ENCODE results near the gene RABIF.

Gene RABIF

GRCh38 chr1:202871367-202871766 lies 17.6 kb downstream of the RABIF start:
- DNase-seq, result no peak

- no peak for DNase-seq
Measured at GRCh38 chr1:202862679-202863560, 26.0 kb downstream of the RABIF start.

GRCh38 chr1:202861420-202862132 lies 27.4 kb downstream of the RABIF start:
- DNase-seq, result peak; percentile 5

DNA sequence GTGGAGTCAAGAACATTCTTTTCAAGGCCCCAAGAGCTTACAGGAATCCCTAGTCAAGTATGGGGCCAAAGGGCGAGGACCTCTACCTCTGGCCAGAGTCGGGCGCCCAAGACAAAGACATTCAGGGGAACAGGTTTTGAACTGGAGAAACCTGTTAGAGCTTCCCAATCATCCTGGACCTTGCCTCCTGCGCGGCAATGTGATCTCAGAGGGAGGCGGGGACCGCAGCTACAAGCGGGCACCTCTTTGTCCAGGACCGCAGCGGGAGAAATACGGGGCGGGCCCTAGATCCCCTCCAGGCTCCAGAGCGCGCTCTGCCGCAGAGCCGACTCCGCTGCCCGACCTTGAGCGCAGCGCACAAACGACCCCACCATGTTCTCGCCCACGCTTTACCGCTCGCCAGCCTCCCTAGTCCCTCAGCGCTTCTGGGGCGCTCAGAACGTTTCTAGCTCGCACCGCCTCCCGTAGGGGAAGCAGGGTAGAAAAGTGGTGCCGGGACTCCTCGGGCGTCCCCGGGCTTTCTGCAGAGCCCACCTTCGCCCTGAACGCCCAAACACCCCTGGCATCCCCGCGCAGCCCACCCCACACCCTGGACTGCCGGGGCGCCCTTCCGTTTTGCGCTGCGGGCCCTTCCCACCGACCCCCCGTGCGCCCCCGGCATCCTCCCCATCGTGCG lies 28.1 kb downstream of the RABIF start:
- no peak for DNase-seq

DNA sequence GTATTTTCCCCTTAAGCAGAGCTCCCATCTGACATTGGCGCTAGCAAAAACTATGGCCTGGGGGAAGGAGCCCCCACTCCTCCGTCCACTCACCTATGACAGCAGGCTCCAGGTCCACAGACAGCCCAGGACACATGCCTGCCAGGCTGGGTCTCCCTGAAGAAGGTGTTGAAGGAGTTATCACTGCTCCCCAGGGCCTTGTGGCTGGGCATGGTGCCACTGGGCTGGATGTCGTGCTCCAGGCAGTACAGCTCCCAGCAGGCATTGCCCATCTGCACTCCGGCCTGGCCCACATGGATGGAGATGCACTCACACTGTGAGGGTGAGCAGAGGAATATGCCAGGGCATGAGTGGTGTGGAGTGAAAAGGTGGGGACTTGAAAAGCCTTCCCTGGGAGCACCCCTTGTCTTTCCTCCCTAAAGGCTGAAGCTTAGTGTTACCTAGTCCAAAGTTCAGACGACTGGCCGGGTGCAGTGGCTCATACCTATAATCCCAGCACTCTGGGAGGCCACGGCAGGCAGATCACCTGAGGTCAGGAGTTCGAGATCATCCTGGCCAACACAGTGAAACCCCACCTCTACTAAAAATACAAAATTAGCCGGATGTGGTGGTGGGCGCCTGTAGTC lies 30.0 kb downstream of the RABIF start:
- no peak for DNase-seq

GRCh38 chr1:202858331-202858730 lies 30.6 kb downstream of the RABIF start:
- peak; percentile 61 for DNase-seq

DNA sequence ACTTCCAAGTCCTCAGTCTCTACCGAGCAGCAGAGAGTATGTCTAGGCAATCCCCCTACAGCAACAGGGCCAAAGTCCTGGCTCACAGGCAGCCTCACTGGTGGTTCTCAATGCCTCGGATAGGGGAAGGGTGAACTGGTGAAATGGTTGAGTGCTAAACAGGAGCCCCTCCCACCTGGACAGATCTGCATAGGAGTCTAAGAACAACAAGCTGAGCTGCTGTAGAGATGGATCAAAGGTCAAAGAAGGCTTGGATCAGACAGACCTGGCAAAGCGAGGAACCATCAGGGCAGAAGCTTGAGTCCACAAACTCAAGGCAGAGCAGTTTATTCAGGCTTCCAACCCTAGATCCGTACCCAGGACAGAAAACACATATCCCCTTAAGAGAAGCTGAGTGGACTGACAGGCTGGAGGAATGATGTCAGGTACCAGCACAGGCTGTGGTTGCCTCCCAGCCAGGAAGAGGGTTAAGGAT lies 31.8 kb downstream of the RABIF start:
- no peak for DNase-seq

- DNase-seq, result no peak
Measured at GRCh38 chr1:202856014-202856413, 32.9 kb downstream of the RABIF start.

- DNase-seq, result no peak
Measured at GRCh38 chr1:202854787-202855186, 34.2 kb downstream of the RABIF start.

DNA sequence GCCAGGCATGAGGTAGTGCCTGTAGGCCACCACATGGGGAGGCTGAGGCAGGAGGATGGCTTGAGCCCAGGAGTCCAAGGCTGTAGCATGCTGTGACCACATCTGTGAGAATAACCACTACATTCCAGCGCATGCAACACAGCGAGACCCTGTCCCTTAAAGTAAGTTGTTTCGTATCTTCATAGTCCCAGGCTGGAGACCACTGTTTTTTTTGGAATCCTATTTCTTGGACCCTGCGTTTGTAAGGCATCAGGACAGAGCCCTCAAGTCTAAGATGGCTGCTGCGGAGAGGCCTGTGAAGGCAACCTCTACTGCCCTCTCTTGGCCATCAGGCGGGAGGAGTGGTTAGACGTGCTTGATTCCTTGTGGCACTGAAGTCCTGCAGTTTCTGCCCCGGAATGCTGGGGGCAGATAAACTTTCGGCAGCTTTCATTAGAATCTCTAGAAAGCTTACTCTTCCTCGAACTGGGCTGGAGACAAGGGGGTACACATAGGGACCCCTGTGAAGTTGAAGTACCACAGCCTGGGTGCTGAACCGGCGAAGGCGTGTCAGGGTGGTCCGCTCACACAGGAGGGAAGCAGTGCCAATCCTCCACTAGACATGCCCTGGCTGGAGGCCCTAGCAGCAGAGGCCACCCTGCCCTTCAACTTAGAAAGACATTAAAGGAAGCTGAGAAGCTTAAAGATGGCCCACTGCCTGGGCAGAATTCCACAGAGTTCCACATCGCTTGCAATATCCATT lies 36.6 kb downstream of the RABIF start:
- peak; percentile 36 for DNase-seq

DNA sequence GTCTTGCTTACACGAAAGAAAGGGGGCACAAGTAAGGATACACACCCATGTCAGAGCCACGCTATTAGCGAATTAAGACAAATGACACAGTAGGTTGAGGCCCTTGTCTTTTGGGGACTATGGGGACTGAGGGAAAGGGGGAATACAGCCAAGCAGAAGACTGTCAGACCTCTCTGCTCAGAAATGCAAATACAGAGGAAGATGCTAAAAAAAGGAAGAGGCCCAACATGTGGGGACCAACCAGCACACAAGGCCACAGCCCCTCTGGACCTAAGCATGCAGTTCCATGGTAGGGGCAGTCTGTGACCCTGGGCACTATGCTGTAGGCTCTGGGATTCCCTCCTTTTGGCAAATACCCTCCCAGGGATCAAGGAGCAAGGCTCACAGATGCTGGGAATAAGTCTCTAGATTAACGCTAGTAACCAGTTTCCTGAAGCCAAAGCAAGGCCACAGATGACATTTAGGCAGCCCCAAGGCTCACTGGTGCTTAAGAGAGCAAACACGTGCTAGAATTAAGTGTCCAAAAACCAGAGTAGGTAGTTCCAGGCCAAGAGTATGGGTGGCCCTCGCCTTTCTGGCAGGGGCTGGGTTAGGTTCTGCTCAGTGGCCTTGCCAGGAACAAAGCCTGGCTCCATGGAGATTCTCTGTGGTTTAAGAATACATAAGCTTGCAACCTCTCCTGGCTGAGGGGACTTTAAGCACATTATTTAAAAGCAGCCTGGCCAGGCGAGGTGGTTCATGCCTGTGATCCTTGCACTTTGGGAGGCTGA lies 38.2 kb downstream of the RABIF start:
- DNase-seq, result no peak

- no peak for DNase-seq
Measured at GRCh38 chr1:202848191-202848542, 40.8 kb downstream of the RABIF start.

DNA sequence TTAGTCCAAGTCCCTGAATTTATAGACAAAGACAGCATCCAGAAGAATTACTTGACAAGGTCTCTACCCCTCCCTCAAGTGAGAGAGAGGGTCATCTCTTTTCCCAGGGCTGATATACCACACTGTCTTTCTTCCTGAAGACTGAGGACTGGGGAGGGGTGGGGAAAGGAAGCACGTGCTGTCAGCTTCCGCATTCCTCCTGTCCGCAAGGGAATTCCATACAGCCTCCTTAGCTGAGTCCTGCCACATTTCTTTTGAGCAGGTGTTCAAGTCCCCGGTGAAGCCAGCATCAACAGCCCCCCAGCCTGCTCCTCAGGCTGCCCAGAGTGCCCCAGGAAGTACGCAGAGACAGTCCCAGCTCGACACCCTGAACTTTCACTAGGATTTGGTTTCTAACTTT lies 44.0 kb downstream of the RABIF start:
- no peak for DNase-seq

- DNase-seq, result no peak
Measured at GRCh38 chr1:202844259-202844658, 44.7 kb downstream of the RABIF start.

GRCh38 chr1:202843081-202843480 lies 45.9 kb downstream of the RABIF start:
- DNase-seq, result no peak

DNA sequence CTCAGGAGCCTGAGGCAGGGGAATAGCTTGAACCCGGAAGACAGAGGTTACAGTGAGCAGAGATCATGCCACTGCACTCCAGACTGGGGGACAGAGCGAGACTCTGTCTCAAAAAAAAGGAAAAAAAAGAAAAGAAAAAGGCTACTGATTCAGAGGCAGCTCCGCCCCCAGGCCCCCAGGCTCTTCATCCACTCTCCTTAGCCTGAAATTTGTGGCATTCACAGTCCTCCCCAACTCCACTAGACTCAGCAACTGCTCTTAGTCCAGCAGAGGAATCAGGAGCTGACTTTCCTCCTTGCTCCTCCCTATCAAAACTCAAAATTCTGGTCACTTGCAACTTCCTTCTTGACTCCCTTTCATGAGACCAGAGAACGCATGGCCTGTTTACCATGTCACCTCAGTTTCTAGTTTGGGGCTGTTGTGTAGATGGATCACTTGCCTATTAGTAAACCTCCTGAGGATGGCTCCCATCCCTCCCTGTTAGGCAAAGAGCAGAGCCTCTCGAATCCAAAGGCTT lies 51.1 kb downstream of the RABIF start:
- no peak for DNase-seq

DNA sequence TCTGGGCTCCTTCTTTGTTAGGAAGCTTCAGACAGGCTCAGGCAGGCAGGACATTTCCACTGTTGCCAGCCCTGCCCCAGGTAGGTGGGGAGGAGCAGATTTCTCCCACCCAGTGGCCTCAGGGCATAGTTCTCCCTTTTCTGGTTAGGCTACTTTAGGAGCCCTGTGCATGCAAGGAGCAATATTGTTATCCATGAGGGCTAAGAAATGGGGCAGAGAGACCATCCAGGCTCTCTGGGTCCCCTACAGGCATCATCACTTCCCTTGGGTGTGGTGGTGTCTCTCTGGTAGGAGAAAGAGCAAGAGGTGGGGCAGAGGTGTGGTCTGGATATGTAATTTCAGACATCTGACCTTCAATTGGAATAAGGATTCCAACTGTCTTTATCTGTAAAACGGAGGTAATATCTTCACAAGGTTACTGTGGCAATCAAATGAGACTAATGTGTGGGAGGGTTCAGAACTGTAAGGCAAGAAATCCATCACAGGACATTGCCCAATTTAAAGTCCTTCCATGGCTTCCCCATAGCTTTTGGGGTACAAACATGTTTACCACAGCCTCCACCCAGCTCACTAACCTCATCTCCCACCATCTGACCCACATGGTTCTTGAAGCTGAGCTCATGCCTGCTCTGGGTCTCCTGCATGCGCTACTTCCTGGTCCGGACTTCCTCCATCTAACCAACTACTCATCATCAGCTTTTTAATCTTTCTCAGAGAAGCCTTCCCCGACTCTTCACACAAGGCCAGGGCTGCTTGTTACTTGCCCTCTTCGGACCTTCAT lies 52.1 kb downstream of the RABIF start:
- DNase-seq, result peak; percentile 50

DNA sequence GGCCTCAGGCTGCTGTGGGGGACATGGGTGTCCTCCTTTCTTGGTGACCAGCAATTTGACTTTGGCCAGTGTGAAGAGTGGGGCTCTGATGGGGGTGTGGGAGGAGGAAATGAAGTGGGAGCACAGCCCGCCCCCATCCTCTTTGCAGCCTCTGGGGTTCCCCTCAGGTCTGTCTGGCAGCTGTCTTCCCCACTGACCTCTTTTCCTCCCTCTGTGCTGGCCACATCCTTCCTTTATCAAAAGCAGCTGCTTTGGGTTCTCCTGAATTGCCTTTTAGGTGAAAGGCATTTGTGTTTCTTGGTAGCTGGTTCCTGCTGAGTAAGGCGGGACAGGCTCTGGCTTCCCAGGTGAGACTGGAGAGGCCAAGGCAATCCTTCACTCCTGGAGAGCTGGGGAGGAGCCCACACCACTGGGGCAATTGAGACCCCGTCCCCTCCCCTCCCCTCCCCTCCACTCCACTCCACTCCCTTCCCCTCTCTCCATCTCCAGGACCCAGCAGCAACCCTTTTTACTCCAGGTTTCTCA lies 53.3 kb downstream of the RABIF start:
- peak; percentile 47 for DNase-seq

DNA sequence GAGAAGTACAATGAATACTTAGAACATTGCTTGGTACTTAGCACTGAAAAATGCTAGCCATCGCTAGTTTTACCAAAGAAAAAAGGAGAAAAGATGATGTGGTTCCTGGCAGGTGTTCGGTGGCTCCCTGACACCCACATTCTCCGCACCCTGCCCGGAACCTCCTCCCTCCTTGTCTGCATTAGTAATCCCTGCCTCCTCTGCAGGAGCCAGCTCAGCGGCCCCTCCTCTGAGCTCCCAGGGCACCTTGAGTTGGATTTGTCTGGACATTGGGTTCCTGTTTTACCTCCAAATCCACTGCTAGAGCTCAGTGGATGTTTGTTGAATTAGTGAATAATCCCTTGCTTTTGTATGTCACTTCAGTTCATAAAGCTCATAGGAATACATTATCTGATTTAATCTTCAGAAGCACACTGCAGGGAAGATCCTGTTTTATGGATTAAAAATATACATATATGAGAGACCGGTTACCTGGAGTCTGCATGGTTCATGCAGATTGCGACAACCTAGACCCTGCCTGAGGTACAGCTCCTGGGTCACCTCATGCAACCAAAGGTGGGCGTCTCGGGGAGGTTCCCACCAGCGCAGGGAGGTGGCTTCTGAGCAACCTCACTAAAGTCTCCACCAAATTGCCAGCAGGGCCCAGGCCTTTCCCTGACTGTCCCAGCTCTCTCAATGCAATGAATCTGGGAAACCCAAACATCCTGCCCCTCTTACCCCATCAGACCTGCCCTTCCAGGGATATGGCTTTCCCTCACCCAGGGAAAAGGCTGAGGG lies 54.0 kb downstream of the RABIF start:
- DNase-seq, result no peak

Data from GF-D8 (cell line).